HG02884 (cell line): Measurements from ENCODE around the gene MAG.

Experiments used
- ATAC-seq: cut with Tn5 transposase; IDR thresholded peaks from one replicate; pipeline ENCODE4 v1.9.1; 2021; ENCODE audit warnings: mild to moderate bottlenecking, moderate library complexity; ENCODE audit not compliant: unreplicated experiment

The MAG gene

GRCh38 chr19:35340431-35340830 is 48.5 kb downstream of the MAG start:
- ATAC-seq, result no peak

- no peak for ATAC-seq
These were observed 49.0 kb downstream of the MAG start for GRCh38 chr19:35341006-35341405.

GRCh38 chr19:35341565-35342225 is 49.7 kb downstream of the MAG start:
- ATAC-seq, result no peak

- ATAC-seq, result no peak
These were observed 50.5 kb downstream of the MAG start for GRCh38 chr19:35342430-35342829.

GRCh38 chr19:35344511-35345031 is 52.6 kb downstream of the MAG start:
- ATAC-seq, result no peak

- no peak for ATAC-seq
These were observed 53.7 kb downstream of the MAG start for GRCh38 chr19:35345671-35346111.

GRCh38 chr19:35346193-35347052 is 54.5 kb downstream of the MAG start:
- ATAC-seq, result no peak

GRCh38 chr19:35347171-35347929 is 55.4 kb downstream of the MAG start, which contains the start of gene FFAR1:
FFAR1 (plus strand) TSS chr19:35347902; CDS start chr19:35351552, 3,650 bp downstream.
- peak; percentile 51 for ATAC-seq

GRCh38 chr19:35347930-35348298 is 56.0 kb downstream of the MAG start:
- no peak for ATAC-seq

- ATAC-seq, result no peak
These were observed 57.1 kb downstream of the MAG start for GRCh38 chr19:35348911-35349611.

- ATAC-seq, result no peak
These were observed 57.9 kb downstream of the MAG start for GRCh38 chr19:35349614-35350521.

GRCh38 chr19:35350591-35350990 is 58.6 kb downstream of the MAG start:
- no peak for ATAC-seq

- ATAC-seq, result no peak
These were observed 59.6 kb downstream of the MAG start for GRCh38 chr19:35351411-35352176.

GRCh38 chr19:35352177-35352447 is 60.2 kb downstream of the MAG start:
- ATAC-seq, result no peak

- no peak for ATAC-seq
These were observed 60.7 kb downstream of the MAG start for GRCh38 chr19:35352448-35353304.

- no peak for ATAC-seq
These were observed 61.7 kb downstream of the MAG start for GRCh38 chr19:35353635-35354034.

GRCh38 chr19:35354898-35355297 is 62.9 kb downstream of the MAG start:
- ATAC-seq, result no peak

- no peak for ATAC-seq
These were observed 64.0 kb downstream of the MAG start for GRCh38 chr19:35355791-35356460.
